ENCODE measurements around the gene VCL. TPM values are rescaled to one million over a fixed set of nuclear protein-coding genes. Genes with fewer than 3 reads are reported as not detected.

Gene VCL
- total RNA-seq, 1 donor from 2014 or later = 42.1 TPM

DNA sequence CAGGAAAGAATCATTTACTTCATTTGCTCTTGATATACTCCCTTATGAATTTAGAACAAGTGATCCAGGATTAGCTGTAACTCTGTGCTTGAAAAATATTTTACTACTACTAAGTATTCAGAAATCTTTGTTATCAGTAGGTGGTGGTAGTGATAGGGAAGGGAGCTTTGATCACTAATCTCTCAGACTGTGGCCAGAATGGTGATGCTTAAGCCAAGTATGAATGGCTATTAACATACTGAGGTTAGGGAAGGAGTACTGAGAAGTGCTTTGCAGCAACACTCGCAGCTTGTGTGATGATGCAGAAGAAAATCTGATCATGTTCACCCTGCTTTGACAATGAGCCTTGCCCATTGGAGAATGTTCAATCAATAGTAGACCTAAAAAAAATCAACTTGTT, 123.5 kb downstream of the VCL start:
- Mint-ChIP-seq H3K36me3 (ENCODE audit: unreplicated experiment) (no peaks in the 10 kb centered on the region), H3K9me3 (ENCODE audit: unreplicated experiment) (no peaks in the 10 kb centered on the region), H3K27me3 (ENCODE audit: unreplicated experiment) (no peaks in the 10 kb centered on the region), H3K4me1 (ENCODE audit: low read depth, unreplicated experiment) (peaks cover 2% of the 10 kb centered on the region), H3K4me3 (ENCODE audit: unreplicated experiment) (no peak overlapping the region), H3K27ac (ENCODE audit: unreplicated experiment) (no peak overlapping the region)
- DNase-seq = no peak
- TF ChIP-seq CTCF (IDR thresholded peaks at IDR 0.05; ENCODE audit: partially characterized antibody, unreplicated experiment) = no peak

GRCh38 chr10:74122060-74122459, 124.1 kb downstream of the VCL start:
- Mint-ChIP-seq H3K4me3 (ENCODE audit: unreplicated experiment) (no peak overlapping the region), H3K27me3 (ENCODE audit: unreplicated experiment) (no peaks in the 10 kb centered on the region), H3K4me1 (ENCODE audit: low read depth, unreplicated experiment) (peaks cover 2% of the 10 kb centered on the region), H3K9me3 (ENCODE audit: unreplicated experiment) (no peaks in the 10 kb centered on the region), H3K36me3 (ENCODE audit: unreplicated experiment) (no peaks in the 10 kb centered on the region), H3K27ac (ENCODE audit: unreplicated experiment) (no peak overlapping the region)
- TF ChIP-seq CTCF (IDR thresholded peaks at IDR 0.05; ENCODE audit: partially characterized antibody, unreplicated experiment) = no peak
- DNase-seq = no peak

DNA sequence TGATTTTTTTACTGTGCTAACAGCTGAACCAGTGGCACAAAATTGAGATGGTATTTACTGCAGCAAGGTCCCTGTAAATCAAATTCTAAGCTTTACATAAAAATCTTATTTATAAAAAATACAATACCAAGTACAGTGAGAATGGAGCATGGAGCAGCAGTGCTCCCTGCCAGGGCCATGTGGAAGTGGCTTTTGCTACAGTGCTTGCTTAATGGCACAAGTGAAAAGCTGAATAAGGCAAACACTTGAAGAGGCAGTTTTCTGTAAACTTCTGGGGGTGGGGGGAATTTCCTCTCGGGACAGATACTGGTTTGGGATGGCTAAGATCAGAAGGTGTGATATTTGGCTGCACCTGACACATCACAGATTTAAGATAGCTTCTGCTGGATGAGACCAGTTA, 125.2 kb downstream of the VCL start:
- no peaks in the 10 kb centered on the region for H3K36me3 Mint-ChIP-seq (ENCODE audit: unreplicated experiment)
- H3K27me3 Mint-ChIP-seq (ENCODE audit: unreplicated experiment) = no peaks in the 10 kb centered on the region
- H3K27ac Mint-ChIP-seq (ENCODE audit: unreplicated experiment) = no peak overlapping the region
- DNase-seq = no peak
- TF ChIP-seq CTCF (IDR thresholded peaks at IDR 0.05; ENCODE audit: partially characterized antibody, unreplicated experiment) = no peak
- H3K9me3 Mint-ChIP-seq (ENCODE audit: unreplicated experiment) = no peaks in the 10 kb centered on the region
- H3K4me1 Mint-ChIP-seq (ENCODE audit: low read depth, unreplicated experiment) = peaks cover 2% of the 10 kb centered on the region
- H3K4me3 Mint-ChIP-seq (ENCODE audit: unreplicated experiment) = no peak overlapping the region

DNA sequence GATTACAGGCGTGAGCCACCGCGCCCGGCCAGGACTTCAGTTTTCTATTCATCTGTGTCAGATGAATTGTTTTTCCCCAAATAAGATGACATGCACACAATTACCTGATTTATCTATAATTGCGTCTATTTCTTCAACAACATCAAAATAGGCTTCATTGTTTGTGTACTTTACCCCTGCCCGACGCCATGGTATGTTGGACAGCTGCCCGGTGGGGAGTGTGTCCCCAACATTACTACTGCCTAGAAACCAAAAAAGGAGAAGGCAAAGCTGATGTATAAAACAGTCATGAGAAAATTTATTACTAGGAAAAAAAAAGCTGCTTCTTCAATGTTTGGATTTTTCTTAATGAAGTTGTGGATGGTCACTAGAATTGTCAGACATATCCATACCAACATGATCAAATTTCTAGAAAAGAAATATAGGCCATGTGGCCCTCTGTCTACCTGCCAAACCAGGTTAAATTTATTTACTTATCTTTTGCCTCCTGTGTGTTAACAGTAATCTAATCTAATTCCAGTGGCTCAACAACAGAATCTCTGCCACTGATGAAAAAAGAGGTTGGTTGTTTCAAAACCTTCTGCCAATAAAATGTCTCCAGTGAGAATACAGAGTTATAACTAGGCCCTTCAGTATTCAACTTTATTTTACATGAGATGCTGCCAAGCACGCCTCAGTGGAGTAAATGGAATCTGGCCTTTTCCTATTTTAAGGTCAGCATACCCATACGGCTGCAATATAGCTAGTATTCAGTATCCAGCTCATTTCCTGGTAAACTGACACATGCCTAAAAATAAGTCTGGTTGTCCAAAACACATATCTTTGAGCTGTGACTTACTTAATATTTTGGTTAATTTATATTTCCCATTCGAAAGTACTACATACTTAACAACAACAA, 136.3 kb downstream of the VCL start:
- DNase-seq = no peak

More for the DNA sequence above, 136.3 kb downstream of the VCL start:
- no peaks in the 10 kb centered on the region for H3K36me3 Mint-ChIP-seq (ENCODE audit: unreplicated experiment)
- no peak overlapping the region for H3K4me3 Mint-ChIP-seq (ENCODE audit: unreplicated experiment)
- H3K27ac Mint-ChIP-seq (ENCODE audit: unreplicated experiment) = no peak overlapping the region
- no peaks in the 10 kb centered on the region for H3K9me3 Mint-ChIP-seq (ENCODE audit: unreplicated experiment)
- H3K27me3 Mint-ChIP-seq (ENCODE audit: unreplicated experiment) = no peaks in the 10 kb centered on the region
- H3K4me1 Mint-ChIP-seq (ENCODE audit: low read depth, unreplicated experiment) = no peaks in the 10 kb centered on the region
- TF ChIP-seq CTCF (IDR thresholded peaks at IDR 0.05; ENCODE audit: partially characterized antibody, unreplicated experiment) = no peak

Data from glutamatergic neuron (in vitro differentiated cells).